NCI-H524 treated with DMSO at 0.1 percent for 48 hours (cell line): ENCODE results near the gene OSBP.
A peak's percentile ranks its signal among the peaks of the same experiment; 100 is the strongest.
"Not testable (repeated sequence)": the region's sequence is repeated elsewhere in the genome, so short reads cannot be mapped to it uniquely, and the experiment has no call there.

ENCODE experiments used
- DNase-seq: peaks from one replicate; lab custom pipeline; 2025; lab: John Stamatoyannopoulos, UW

OSBP gene

GRCh38 chr11:59553323-59553722 is 62.3 kb downstream of the OSBP start:
- DNase-seq, result no peak

- DNase-seq, result no peak
Observed at GRCh38 chr11:59552844-59553243, 62.7 kb downstream of the OSBP start.

GRCh38 chr11:59551659-59552521 is 63.7 kb downstream of the OSBP start:
- DNase-seq, result no peak

- peak; percentile 48 for DNase-seq
Observed at GRCh38 chr11:59550842-59551658, 64.5 kb downstream of the OSBP start.

- DNase-seq, result peak; percentile 88
Observed at GRCh38 chr11:59550368-59550841, 65.2 kb downstream of the OSBP start.

GRCh38 chr11:59548309-59548656 is 67.3 kb downstream of the OSBP start:
- DNase-seq, result no peak

GRCh38 chr11:59547605-59548308 is 67.8 kb downstream of the OSBP start:
- DNase-seq, result not testable (repeated sequence)

GRCh38 chr11:59545179-59546020 is 70.2 kb downstream of the OSBP start:
- DNase-seq, result no peak

GRCh38 chr11:59544869-59545178 is 70.8 kb downstream of the OSBP start:
- DNase-seq, result no peak

GRCh38 chr11:59543713-59544112 is 71.9 kb downstream of the OSBP start:
- DNase-seq, result not testable (repeated sequence)

GRCh38 chr11:59542142-59542810 is 73.3 kb downstream of the OSBP start:
- no peak for DNase-seq

- no peak for DNase-seq
Observed at GRCh38 chr11:59534676-59535075, 80.9 kb downstream of the OSBP start.

GRCh38 chr11:59532620-59533019 is 83.0 kb downstream of the OSBP start:
- DNase-seq, result no peak

- DNase-seq, result no peak
Observed at GRCh38 chr11:59528711-59529110, 86.9 kb downstream of the OSBP start.
